H54 (cell line): ENCODE data around the gene RAVER1.
"Not testable (repeated sequence)": the region's sequence is repeated elsewhere in the genome, so short reads cannot be mapped to it uniquely, and the experiment has no call there.

Experiments
- DNase-seq: peaks from one replicate; pipeline ENCODE4 v3.0.0; 2011; ENCODE audit warnings: low spot score, mixed read lengths; ENCODE audit not compliant: insufficient read length
- FAIRE-seq: peaks from 3 replicates; lab custom pipeline; 2011; peaks lifted over from hg19 to GRCh38; lab: Jason Lieb, UNC
- POLR2A ChIP-seq: IDR thresholded peaks from 2 replicates; pipeline ENCODE4 v1.6.1; 2011; ENCODE audit warnings: low read depth, mild to moderate bottlenecking, low read length

Gene RAVER1

DNA sequence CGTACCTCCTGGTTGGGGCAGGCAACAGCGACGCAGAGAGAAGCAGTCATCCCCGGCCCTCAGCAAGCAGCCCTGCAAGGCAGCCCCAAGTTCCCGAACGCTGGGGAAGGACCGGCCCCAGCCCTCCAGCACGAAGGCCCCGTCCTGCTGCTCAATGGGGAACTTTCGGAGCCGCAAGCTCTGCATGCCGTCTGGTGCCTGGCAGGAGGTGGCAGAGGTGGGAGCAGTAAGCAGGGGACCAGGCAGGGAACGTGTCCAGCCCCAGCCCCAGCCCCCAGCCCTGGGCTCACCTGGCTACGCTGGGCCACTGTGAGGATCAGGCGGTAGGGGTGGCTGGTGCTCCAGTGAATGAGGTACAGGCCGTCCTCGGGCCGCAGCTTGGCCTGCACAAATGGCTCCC lies 28.9 kb upstream of the RAVER1 start:
- no peak for TF ChIP-seq POLR2A
- FAIRE-seq (no peak), DNase-seq (no peak)

DNA sequence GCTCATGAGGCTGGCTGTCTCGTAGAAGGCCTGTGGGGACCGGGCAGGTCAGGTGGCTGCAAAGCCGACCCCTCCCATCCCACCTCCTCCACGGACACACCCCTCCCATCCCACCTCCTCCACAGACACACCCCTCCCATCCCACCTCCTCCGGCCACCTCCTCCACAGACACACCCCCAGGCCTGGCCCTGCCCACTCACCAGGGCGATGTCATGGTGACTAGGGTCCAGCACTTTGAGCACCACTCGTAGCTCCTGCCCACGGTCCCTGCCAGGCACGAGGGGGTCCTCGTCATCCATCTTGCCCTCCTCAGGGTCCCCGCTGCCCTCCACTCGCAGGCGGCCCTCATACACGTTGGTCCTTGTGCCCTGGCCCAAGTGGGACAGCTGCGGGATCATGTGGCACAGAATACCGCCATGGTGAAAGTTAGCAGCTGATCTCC lies 28.3 kb upstream of the RAVER1 start:
- TF ChIP-seq POLR2A, result no peak
- DNase-seq (no peak), FAIRE-seq (no peak)

DNA sequence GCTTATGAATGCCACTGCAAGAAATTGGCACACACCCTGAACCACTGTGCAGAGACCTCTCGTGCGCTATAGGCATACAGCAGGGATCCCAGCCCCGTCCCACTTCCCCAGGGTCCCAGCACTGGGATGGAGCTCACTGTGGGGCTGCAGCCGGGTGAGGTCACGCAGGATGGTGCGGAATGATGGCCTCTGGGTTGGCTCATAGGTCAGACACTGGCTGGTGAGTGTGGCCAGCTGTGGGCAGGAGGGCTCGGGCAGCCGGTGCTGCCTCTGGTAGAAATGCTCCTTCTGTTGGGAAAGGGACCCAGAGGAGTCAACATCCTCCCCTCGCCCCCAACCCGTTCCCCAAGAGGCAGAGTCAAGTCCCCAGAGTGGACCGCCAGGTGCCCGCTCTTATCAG lies 23.1 kb upstream of the RAVER1 start:
- no peak for TF ChIP-seq POLR2A
- FAIRE-seq (no peak), DNase-seq (no peak)

DNA sequence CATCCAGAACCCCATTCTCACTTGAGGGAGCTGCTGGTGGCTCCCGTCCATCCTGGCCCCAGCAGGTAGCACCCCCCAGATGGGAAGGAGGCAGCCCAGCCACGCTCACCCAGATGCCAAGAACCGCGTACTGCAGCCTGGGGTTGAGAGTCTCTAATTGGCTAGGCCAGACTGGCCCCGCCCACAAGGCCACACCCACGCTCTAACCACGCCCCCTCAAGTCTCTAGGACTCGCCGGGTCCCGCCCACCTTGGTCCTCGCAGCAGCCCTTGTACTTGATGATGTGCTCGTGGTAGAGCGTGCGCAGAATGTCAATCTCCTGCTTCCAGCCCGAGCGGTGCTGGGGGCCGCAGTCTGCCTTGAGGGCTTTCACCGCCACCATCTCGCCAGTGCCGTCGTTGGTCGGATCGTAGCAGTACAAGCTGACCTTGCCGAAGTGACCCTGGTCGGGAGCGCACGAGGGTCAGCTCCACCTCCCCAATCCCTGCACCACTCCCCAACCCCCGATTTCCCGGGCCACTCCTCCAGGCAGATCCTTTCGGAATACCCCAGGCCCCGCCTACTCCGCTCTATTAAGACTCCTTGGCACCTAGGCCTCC lies 20.6 kb upstream of the RAVER1 start:
- no peak for FAIRE-seq
- DNase-seq, result no peak
- TF ChIP-seq POLR2A, result no peak

DNA sequence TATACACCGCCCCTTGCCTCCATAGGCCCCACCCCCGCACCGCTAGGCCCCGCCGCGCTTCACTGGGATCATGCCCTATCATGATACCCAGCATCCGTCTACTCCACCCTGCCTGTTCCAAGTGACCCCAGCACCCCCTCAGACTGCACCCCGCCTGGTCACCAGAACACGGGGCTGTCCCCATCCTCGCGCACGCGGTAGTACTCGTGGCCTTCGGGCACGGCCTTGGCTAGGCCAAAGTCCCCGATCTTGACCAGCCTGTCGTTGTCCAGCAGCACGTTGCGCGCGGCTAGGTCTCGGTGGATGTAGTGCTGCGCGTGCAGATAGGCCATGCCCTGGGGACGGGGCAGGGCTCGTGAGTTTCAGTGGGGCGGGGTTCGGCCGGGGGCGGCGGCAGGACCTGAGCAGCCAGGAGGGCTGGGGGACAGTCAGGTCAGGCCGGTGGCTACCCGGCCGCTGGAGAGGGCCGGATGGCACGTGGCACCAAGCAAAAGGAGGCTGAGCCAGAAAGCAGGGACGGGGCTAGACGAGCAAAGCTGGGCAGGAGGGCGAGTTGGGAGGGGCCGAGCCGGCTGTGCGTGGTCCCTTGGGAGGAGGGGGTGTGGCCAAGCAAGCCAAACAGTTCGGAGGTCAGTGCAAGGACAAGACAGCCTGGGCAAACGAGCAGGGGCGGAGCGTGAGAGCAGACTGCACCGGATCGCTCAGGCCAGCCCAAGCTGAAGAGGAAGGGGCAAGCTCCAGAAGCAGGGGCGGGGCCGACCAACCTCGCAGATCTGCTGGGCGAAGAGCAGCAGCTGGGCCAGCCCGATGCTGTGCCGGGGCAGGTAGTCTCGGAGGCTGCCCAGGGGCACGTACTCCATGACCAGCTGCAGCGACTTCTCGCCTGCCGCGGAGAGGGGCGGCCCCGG lies 19.7 kb upstream of the RAVER1 start:
- TF ChIP-seq POLR2A, result no peak
- DNase-seq (no peak), FAIRE-seq (no peak)

DNA sequence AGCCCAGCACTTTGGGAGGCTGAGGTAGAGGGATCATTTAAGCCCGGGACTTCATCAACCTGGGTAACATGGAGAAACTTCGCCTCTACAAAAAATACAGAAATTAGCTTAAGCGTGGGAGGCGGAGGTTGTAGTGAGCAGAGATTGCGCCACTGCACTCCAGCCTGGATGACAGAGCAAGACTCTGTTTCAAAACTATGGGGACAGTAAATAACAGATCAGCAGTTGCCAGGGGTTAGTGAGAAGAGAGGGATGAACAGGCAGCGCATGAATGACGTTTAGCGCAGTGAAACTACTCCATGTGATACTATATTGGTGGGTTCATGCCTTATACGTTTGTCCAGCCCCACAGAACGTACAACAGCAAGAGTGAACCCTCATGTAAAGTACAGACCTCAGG lies 13.2 kb upstream of the RAVER1 start:
- FAIRE-seq (no peak), DNase-seq (no peak)

DNA sequence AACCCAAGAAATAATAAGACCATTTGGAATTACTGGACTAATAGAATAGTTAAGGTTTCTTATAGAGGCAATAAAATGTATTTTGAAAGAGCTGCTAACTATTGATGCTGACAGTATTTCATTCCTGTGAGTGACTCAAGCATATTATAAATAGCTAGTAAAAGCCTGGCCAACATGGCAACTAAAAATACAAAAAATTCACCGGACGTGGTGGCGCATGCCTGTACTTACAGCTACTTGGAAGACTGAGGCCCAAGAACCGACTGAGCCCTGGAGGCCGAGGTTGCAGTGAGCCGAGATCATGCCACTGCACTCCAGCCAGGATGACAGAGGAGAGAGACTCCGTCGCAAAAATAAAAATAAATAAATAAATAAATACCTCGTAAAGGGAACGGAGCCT lies 11.5 kb upstream of the RAVER1 start:
- DNase-seq (no peak), FAIRE-seq (no peak)
- no peak for TF ChIP-seq POLR2A

More for the DNA sequence above, 13.2 kb upstream of the RAVER1 start:
- no peak for TF ChIP-seq POLR2A

DNA sequence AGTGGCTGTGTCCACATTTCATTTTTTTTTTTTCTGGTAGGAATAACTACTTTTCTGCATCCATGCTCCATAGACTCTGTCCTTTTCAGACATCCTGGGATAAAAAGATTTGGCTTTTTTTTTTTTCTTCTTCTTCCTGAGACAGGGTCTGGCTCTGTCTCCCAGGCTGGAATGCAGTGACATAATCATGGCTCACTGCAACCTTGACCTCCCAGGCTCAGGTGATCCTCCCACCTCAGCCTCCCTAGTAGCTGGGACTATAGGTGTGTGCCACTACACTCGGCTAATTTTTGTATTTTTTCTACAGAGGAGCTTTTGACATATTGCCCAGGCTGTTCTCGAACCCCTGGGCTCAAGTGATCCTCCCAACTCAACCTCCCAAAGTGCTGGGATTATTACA lies 10.2 kb upstream of the RAVER1 start:
- no peak for FAIRE-seq
- TF ChIP-seq POLR2A, result no peak

DNA sequence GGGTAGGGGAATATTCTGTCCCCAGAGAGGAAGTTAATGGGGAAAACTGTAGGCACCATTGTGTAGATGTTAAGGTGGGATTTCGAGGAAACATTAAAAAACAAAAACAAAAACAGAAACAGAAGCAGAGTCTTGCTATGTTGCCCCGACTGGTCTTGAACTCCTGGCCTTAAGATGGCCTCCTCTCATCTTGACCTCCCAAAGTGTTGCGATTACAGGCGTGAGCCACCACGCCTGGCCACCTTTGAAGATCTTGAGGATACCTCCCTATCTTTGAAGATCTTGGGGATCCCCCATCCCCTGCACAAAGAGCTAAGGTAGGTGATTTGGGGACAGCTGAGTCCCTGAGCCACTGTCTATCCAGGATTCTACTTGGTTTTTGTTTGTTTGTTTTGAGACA lies 6.6 kb upstream of the RAVER1 start:
- FAIRE-seq (no peak), DNase-seq (no peak)
- no peak for TF ChIP-seq POLR2A

More for the DNA sequence above, 10.2 kb upstream of the RAVER1 start:
- no peak for DNase-seq

DNA sequence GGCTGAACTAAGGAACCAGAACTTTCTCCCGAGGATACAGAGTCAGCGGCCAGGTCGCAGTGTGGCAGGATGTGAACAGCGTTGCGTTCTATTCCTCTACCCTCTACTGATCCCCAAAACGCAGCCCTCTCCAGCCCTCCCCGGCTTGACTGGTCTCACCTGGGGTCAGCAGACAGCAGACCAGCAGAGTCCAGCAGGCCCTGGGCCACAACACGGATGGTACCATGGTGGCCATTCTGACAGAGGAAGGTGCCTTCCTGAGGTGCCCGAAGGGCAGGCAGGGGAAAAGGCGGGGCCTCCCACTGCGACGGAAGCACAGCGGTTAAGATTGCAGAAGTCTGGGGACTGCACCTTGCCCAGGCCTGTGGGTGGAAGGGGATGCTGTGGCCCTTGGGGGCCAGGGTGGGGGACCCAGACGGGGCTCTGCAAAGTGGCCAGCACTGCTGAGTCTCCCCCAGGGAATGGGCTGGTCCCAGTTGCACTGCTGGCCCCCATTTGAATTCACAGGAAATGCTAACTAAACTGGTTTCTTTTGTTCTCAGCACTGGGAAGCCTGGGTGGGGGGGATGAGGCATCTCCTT lies 6.1 kb upstream of the RAVER1 start, which contains the start of gene ICAM3:
Gene ICAM3, minus strand, starts transcription at position 245 of the 581 bp plus-strand sequence. Its CDS starts 10 bp downstream, at position 235.
- DNase-seq (no peak), FAIRE-seq (no peak)
- no peak for TF ChIP-seq POLR2A

DNA sequence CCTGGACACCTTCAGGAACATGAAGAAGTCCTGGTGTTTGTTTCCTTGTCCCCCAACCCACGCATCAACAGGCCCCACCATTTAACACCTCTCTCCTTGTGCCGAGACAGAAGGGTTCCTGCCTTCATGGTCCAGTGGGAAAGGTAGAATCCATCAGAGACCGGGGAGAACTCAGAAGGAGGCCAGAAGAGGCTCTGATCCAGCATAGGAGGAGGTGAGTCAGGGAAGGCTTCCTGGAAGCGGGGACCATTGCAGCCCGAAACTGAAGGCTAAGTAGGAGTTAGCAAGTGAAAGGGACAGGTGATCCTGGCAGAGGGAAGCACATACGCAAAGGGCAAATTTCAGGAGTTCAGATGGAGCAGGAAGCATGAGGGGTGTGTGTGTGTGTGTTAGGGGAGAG lies 5.6 kb upstream of the RAVER1 start:
- DNase-seq, result no peak
- TF ChIP-seq POLR2A, result no peak
- FAIRE-seq, result no peak

DNA sequence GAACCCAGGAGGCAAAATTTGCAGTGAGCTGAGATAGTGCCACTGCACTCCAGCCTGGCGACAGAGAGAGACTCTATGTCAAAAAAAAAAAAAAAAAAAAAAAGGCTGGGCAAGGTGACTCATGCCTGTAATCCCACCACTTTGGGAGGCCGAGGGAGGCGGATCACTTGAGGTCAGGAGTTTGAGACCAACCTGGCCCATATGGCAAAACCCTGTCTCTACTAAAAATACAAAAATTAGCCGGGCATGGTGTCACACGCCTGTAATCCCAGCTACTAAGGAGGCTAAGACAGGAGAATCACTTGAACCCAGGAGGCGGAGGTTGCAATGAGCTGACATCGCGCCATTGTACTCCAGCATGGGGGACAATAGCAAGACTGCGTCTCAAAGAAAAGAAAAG lies 3.4 kb upstream of the RAVER1 start:
- FAIRE-seq, DNase-seq: not testable (repeated sequence)

DNA sequence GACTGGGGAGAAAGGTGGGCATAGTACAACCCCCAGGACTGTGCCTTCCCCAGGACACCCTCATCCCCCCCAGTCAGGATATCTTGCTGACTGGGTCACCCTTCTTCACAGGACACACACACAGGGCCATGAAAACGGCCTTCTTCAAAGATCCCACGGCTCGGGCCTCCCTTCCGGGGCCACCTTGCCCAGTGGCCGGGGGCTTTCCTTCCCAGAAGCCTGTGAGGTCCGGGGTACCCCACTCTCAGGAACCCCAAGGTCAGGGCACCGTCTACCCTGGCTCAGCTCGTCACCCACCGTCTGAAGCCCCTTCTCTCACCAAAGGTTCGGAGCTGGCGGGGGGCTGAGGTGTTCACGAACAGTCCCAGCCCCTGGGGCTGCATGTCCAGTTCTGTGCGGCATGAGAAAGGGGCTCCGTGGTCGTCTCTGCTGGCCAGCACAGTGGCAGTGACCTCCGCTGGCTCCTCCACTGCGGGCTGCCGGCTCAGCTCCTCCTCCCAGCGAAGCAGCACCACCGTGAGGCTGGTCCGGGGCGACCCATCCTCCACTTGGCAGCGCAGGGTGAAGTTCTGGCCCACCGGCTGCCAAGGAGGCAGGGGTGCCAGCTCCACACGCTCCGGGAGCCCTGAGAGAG lies 2.1 kb upstream of the RAVER1 start:
- no peak for FAIRE-seq
- no peak for DNase-seq
- TF ChIP-seq POLR2A, result no peak
